GM21515 (cell line): ENCODE data around the gene PRDM11.
"Not testable (repeated sequence)": the region's sequence is repeated elsewhere in the genome, so short reads cannot be mapped to it uniquely, and the experiment has no call there.

ENCODE experiments used
- ATAC-seq: cut with Tn5 transposase; IDR thresholded peaks from one replicate; pipeline ENCODE4 v1.9.1; 2021; ENCODE audit not compliant: unreplicated experiment

PRDM11 gene

GRCh38 chr11:45146072-45147016, at the start of gene PRDM11:
Gene PRDM11 (plus strand): TSS chr11:45146639. CDS start chr11:45181767, 35,128 bp downstream.
- peak; percentile 27 for ATAC-seq

GRCh38 chr11:45097721-45098493, 48.5 kb upstream of the PRDM11 start:
- no peak for ATAC-seq

- no peak for ATAC-seq
These were observed 47.5 kb upstream of the PRDM11 start for GRCh38 chr11:45098929-45099328.

GRCh38 chr11:45100339-45100738, 46.1 kb upstream of the PRDM11 start:
- ATAC-seq = no peak

GRCh38 chr11:45102361-45102809, 44.1 kb upstream of the PRDM11 start:
- ATAC-seq = no peak

GRCh38 chr11:45102810-45103621, 43.4 kb upstream of the PRDM11 start:
- no peak for ATAC-seq

GRCh38 chr11:45104006-45104789, 42.2 kb upstream of the PRDM11 start:
- no peak for ATAC-seq

GRCh38 chr11:45104790-45105084, 41.7 kb upstream of the PRDM11 start:
- ATAC-seq = no peak

GRCh38 chr11:45105233-45105983, 41.0 kb upstream of the PRDM11 start:
- no peak for ATAC-seq

- no peak for ATAC-seq
These were observed 40.5 kb upstream of the PRDM11 start for GRCh38 chr11:45105984-45106375.

GRCh38 chr11:45106440-45106839, 40.0 kb upstream of the PRDM11 start:
- no peak for ATAC-seq

- no peak for ATAC-seq
These were observed 39.4 kb upstream of the PRDM11 start for GRCh38 chr11:45107029-45107428.

- no peak for ATAC-seq
These were observed 38.1 kb upstream of the PRDM11 start for GRCh38 chr11:45108070-45109064.

- no peak for ATAC-seq
These were observed 37.0 kb upstream of the PRDM11 start for GRCh38 chr11:45109400-45109799.

GRCh38 chr11:45110562-45110961, 35.9 kb upstream of the PRDM11 start:
- ATAC-seq = no peak

- ATAC-seq = no peak
These were observed 32.6 kb upstream of the PRDM11 start for GRCh38 chr11:45113807-45114206.

GRCh38 chr11:45127836-45128235, 18.6 kb upstream of the PRDM11 start:
- ATAC-seq = not testable (repeated sequence)

GRCh38 chr11:45133878-45134277, 12.6 kb upstream of the PRDM11 start:
- no peak for ATAC-seq
